Measurements from ENCODE around the gene HOTAIR.

HOTAIR gene

GRCh38 chr12:53972152-53972702 lies 2.5 kb downstream of the HOTAIR start:
- DNase-seq, result peak; percentile 42

GRCh38 chr12:53971686-53972085 lies 3.1 kb downstream of the HOTAIR start:
- no peak for DNase-seq

- DNase-seq, result no peak
Measured at GRCh38 chr12:53971129-53971528, 3.6 kb downstream of the HOTAIR start.

- DNase-seq, result no peak
Measured at GRCh38 chr12:53970451-53970850, 4.3 kb downstream of the HOTAIR start.

- DNase-seq, result peak; percentile 60
Measured at GRCh38 chr12:53969588-53970259, 5.0 kb downstream of the HOTAIR start.

GRCh38 chr12:53968214-53969127 lies 6.3 kb downstream of the HOTAIR start:
- DNase-seq, result no peak

GRCh38 chr12:53967421-53967925 lies 7.3 kb downstream of the HOTAIR start:
- DNase-seq, result no peak

- peak; percentile 53 for DNase-seq
Measured at GRCh38 chr12:53966385-53967133, 8.2 kb downstream of the HOTAIR start.

- DNase-seq, result no peak
Measured at GRCh38 chr12:53966085-53966384, 8.7 kb downstream of the HOTAIR start.

GRCh38 chr12:53965281-53966084 lies 9.3 kb downstream of the HOTAIR start:
- peak; percentile 81 for DNase-seq

- no peak for DNase-seq
Measured at GRCh38 chr12:53964315-53964713, 10.4 kb downstream of the HOTAIR start.

GRCh38 chr12:53963434-53964314 lies 11.1 kb downstream of the HOTAIR start:
- DNase-seq, result no peak

GRCh38 chr12:53963005-53963404 lies 11.7 kb downstream of the HOTAIR start:
- DNase-seq, result no peak

GRCh38 chr12:53961025-53961761 lies 13.6 kb downstream of the HOTAIR start:
- no peak for DNase-seq

GRCh38 chr12:53960187-53961024 lies 14.3 kb downstream of the HOTAIR start:
- no peak for DNase-seq

- no peak for DNase-seq
Measured at GRCh38 chr12:53959314-53959713, 15.4 kb downstream of the HOTAIR start.

- DNase-seq, result no peak
Measured at GRCh38 chr12:53958128-53958527, 16.6 kb downstream of the HOTAIR start.

- DNase-seq, result no peak
Measured at GRCh38 chr12:53956914-53957536, 17.7 kb downstream of the HOTAIR start.

Data from femur (tissue), 1 donor.